Coronary artery (tissue), 2 donors: ENCODE results near the gene CADPS2.

Source experiments
- DNase-seq: peaks from one replicate; pipeline ENCODE4 v3.0.0-alpha.2; 2017; ENCODE audit warnings: low spot score
- H3K27ac ChIP-seq, 2 donors: fragments of 200-600 bp; sonication (generic); one replicate each; pipeline ENCODE4 v1.5.1; 2016 to 2019
- H3K4me3 ChIP-seq: fragments of 200-600 bp; sonication (generic); 2 replicates; pipeline ENCODE4 v1.5.1; 2016; ENCODE audit warnings: mild to moderate bottlenecking, moderate library complexity
- TF ChIP-seq, protein P1 (sequence below): fragments of 200-600 bp; sonication (generic); IDR thresholded peaks from one replicate; pipeline ENCODE4 v1.5.1; 2019; ENCODE audit warnings: antibody characterized with exemption

The CADPS2 gene

GRCh38 chr7:122673951-122674350 is 212.3 kb downstream of the CADPS2 start:
- Histone ChIP-seq H3K4me3 (no peak overlapping the region), H3K27ac (no peak overlapping the region)

DNA sequence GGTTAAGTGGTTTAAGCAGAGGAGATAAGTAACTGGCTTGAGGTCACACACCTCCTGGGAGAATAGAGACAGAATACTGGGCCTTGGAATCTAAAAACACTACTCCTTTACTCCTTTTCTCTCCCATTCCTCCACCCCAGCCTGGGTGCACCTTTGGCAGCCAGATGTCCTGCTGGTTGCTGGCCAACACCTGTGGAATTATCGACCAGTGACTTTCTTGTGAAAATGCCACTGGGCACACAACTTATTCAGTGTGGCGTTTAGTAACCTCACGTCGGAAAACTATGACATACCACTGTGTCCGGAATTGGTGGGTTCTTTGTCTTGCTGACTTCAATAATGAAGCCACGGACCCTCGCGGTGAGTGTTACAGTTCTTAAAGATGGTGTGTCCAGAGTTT is 213.7 kb downstream of the CADPS2 start:
- Histone ChIP-seq H3K4me3 (no peak overlapping the region), H3K27ac (no peak overlapping the region)
- TF ChIP-seq, protein P1, sequence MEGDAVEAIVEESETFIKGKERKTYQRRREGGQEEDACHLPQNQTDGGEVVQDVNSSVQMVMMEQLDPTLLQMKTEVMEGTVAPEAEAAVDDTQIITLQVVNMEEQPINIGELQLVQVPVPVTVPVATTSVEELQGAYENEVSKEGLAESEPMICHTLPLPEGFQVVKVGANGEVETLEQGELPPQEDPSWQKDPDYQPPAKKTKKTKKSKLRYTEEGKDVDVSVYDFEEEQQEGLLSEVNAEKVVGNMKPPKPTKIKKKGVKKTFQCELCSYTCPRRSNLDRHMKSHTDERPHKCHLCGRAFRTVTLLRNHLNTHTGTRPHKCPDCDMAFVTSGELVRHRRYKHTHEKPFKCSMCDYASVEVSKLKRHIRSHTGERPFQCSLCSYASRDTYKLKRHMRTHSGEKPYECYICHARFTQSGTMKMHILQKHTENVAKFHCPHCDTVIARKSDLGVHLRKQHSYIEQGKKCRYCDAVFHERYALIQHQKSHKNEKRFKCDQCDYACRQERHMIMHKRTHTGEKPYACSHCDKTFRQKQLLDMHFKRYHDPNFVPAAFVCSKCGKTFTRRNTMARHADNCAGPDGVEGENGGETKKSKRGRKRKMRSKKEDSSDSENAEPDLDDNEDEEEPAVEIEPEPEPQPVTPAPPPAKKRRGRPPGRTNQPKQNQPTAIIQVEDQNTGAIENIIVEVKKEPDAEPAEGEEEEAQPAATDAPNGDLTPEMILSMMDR, result no peak
- DNase-seq, result no peak

More at GRCh38 chr7:122673951-122674350, 212.3 kb downstream of the CADPS2 start:
- DNase-seq, result no peak
- TF ChIP-seq, protein P1, result no peak

GRCh38 chr7:122663733-122664132 is 222.5 kb downstream of the CADPS2 start:
- H3K4me3 ChIP-seq, result no peak overlapping the region
- H3K27ac ChIP-seq, result no peak overlapping the region
- no peak for DNase-seq
- TF ChIP-seq, protein P1, result no peak

DNA sequence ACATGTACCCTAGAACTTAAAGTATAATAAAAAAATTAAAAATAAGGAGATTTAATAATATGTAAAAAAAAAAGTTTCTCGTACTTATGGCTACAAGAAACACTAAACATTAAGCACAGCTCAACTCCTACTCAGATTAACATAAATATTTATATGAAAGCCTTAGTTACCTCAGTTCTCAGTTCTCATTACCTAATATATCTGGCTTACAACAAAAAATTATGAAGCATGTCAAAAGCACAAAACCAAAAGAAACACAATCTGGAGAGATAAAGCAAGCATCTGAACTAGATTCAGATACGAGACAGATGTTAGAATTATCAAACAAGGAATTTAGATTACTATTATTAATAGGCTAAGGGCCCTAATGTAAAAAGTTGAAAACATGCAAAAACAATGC is 227.4 kb downstream of the CADPS2 start:
- TF ChIP-seq, protein P1, result no peak
- no peak overlapping the region for H3K4me3 ChIP-seq
- H3K27ac ChIP-seq, result no peak overlapping the region
- no peak for DNase-seq

DNA sequence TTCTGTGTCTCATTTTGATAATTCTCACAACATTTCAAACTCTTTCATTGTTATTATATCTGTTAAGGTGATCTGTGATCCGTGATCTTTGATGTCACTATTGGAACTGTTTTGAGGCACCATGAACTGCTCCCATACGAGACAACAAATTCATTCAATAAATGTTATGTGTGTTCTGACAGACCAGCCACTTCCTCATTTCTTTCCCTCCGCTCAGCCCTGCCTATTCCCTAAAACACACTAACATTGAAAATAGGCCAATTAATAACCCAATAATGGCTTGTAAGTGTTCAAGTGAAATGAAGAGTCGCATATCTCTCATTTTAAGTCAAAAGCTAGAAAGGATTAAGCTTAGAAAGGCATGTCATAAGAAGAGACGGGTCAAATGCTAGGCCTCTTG is 232.6 kb downstream of the CADPS2 start:
- Histone ChIP-seq H3K27ac (no peak overlapping the region), H3K4me3 (no peak overlapping the region)
- TF ChIP-seq, protein P1, result no peak
- DNase-seq, result no peak

GRCh38 chr7:122652876-122653275 is 233.4 kb downstream of the CADPS2 start:
- Histone ChIP-seq H3K27ac (no peak overlapping the region), H3K4me3 (no peak overlapping the region)
- no peak for DNase-seq
- TF ChIP-seq, protein P1, result no peak

- TF ChIP-seq, protein P1, result no peak
- Histone ChIP-seq H3K27ac (no peak overlapping the region), H3K4me3 (no peak overlapping the region)
- no peak for DNase-seq
Observed at GRCh38 chr7:122651451-122651850, 234.8 kb downstream of the CADPS2 start.
